ENCODE measurements around the gene NDC80. TPM values are rescaled to one million over a fixed set of nuclear protein-coding genes. Genes with fewer than 3 reads are reported as not detected.

The NDC80 gene
- total RNA-seq, 8 experiments from 2014 or later = 1.7 to 42.4 (median 4.3) TPM

DNA sequence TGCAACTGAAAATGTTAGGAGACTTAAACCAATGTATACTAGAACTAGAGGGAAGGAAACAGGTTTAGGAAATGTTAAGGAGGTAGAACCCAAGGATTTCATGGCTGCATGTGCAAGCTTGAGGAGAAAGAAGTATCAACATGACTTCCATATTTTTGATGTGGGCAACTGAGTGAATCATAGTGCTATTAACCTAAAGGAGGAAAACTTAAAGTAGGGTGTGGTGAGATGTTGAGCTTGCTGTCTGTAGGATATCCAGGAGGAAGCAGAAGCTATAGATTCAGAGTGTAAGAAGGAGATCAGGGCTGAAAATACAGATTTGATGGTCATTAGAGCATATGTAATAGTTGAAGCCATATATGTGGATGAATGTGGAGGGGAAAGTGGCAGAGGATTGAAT, 31.5 kb downstream of the NDC80 start:
- ATAC-seq (replicated peaks in 6 of 8) = no peak
- no peak overlapping the region for H3K4me3 ChIP-seq
- no peak overlapping the region for H3K27ac ChIP-seq
- H3K4me1 ChIP-seq (replicated peaks in 1 of 2) = no peaks in the 10 kb centered on the region
- in situ Hi-C loops (cut with MboI; ENCODE audit: low pct_unique_long_range_greater_than_20kb in 2 of 9, low sequenced_read_pairs in 9 of 9, unreplicated experiment in 9 of 9) = no loop called here

DNA sequence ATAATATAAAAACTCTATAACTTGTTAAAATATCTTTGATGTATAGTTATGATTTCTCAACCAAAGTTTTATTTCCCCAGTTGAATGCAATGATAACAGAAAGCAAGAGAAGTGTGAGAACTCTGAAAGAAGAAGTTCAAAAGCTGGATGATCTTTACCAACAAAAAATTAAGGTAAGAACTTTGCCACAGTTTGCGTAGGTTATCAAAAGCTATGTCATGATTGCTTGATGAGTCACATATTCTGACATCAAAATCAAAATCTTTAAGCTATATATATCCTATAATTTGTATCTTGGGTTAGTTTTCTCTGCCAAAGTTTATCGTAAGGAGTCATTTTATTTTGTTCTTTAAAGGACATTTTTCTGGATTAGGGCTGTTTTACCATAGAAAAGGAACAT, 35.0 kb downstream of the NDC80 start:
- H3K27ac ChIP-seq = no peak overlapping the region
- in situ Hi-C loops (cut with MboI; ENCODE audit: low pct_unique_long_range_greater_than_20kb in 2 of 9, low sequenced_read_pairs in 9 of 9, unreplicated experiment in 9 of 9) = no loop called here
- no peak overlapping the region for H3K4me3 ChIP-seq
- WGBS, 10 experiments = 71 to 100% (median 100%) methylated on average over 1 to 2 of the region's 2 CpGs; no CpG with 5 or more reads in 2 of the 10 experiments
- H3K4me1 ChIP-seq (replicated peaks in 1 of 2) = no peaks in the 10 kb centered on the region
- ATAC-seq (replicated peaks in 6 of 8) = no peak

DNA sequence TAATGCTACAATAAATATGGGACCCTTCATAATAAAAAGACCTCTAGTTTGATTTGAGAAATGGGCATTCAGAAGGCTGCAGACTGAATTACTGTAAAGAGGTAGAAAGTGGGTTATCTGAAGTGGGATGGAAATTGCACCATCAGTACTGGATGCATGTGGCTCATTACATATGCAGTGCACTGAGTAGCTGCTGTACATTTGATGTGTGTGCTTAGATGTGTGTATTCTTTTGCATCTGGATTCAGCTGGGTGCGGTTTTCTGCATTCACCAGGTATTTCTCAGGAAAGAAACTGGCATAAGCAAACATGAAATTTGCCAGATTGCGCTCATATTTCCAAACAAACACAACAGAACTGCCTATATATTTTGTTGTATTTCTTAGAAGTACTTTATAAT, 38.2 kb downstream of the NDC80 start:
- WGBS, 10 experiments = 86 to 100% (median 94%) methylated on average over 1 to 2 of the region's 2 CpGs; no CpG with 5 or more reads in 4 of the 10 experiments
- no peak overlapping the region for H3K4me3 ChIP-seq
- H3K27ac ChIP-seq = no peak overlapping the region
- in situ Hi-C loops (cut with MboI; ENCODE audit: low pct_unique_long_range_greater_than_20kb in 2 of 9, low sequenced_read_pairs in 9 of 9, unreplicated experiment in 9 of 9) = no loop called here
- no peaks in the 10 kb centered on the region for H3K4me1 ChIP-seq (replicated peaks in 1 of 2)
- no peak for ATAC-seq (replicated peaks in 6 of 8)

DNA sequence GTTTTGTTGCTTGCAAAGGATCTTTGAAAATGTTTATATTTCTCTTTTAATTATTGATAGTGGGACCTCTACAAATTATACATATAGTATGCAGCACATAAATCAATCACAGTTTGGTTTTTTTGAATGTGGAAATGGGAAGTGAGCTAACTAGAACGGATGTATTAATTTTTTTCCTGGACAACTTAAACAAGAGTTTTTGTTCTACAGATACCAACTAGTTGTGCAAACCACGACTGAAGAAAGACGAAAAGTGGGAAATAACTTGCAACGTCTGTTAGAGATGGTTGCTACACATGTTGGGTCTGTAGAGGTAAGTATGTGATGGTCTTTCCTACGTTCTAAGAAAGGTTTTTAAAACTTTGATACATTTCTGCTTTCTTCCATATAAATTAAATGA, 39.2 kb downstream of the NDC80 start:
- WGBS, 10 experiments = 79 to 100% (median 93%) methylated on average over 3 to 5 of the region's 5 CpGs
- in situ Hi-C loops (cut with MboI; ENCODE audit: low pct_unique_long_range_greater_than_20kb in 2 of 9, low sequenced_read_pairs in 9 of 9, unreplicated experiment in 9 of 9) = no loop called here
- ATAC-seq (replicated peaks in 6 of 8) = no peak

DNA sequence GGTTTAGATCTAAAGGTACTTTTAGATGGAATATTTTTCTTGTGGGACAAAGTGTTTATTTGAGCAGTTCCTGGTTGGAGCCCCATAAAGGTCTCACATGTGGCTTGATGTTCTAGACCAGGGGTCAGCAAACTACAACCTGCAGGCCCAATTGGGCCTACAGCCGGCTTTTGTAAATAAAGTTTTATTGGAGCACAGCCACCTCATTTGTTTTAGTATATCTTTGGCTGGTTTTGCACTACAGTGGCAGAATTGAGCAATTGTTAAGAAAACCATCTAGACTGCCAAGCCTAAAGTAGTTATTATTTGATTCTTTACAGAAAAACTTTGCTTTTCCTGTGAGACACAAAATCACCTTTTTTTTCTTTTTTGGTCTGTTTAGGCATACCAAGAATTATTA, 41.6 kb downstream of the NDC80 start:
- in situ Hi-C loops (cut with MboI; ENCODE audit: low pct_unique_long_range_greater_than_20kb in 2 of 9, low sequenced_read_pairs in 9 of 9, unreplicated experiment in 9 of 9) = no loop called here
- H3K4me1 ChIP-seq (replicated peaks in 1 of 2) = peaks cover 7 to 9% of the 10 kb centered on the region in 2 donors
- 88 to 100% (median 95%) methylated on average over 1 of the region's 1 CpG; no CpG with 5 or more reads in 4 of the 10 experiments for WGBS, 10 experiments
- H3K4me3 ChIP-seq = no peak overlapping the region
- H3K27ac ChIP-seq = no peak overlapping the region
- no peak for ATAC-seq (replicated peaks in 6 of 8)

More for the DNA sequence above, 39.2 kb downstream of the NDC80 start:
- Histone ChIP-seq H3K4me3 (no peak overlapping the region), H3K4me1 (replicated peaks in 1 of 2) (no peaks in the 10 kb centered on the region), H3K27ac (no peak overlapping the region)

DNA sequence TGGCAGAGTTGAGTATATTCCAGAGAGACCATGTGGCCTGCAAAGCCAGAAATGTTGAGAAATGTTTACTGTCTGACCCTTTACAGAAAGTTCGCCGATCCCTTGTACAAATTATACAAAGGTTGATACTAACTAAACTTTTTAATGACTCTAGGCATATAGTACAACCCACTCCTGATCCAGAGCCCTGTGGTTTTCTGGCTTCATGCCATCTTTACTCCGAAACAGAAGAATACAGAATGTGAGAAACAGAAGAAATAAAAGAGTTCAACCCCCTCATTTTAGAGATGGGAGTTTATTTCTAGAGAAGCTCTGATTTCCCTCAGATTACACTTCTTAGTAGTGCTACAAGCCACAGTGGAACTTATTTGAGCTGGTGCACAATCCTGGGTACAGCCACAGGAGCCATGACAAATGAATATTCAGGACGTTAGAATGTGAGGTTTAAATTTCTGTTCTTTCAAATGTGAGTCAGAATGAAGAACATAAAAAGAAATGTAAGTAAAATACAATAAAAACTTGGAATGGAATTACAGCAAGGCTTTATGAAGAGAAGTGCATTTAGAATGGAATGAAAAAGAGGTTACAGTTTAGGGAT, 46.1 kb downstream of the NDC80 start:
- Histone ChIP-seq H3K4me1 (replicated peaks in 1 of 2) (peaks cover 7 to 9% of the 10 kb centered on the region in 2 donors), H3K4me3 (no peak overlapping the region), H3K27ac (peak overlapping the region in 1 of 2 donors; percentile 36)
- in situ Hi-C loops (cut with MboI; ENCODE audit: low pct_unique_long_range_greater_than_20kb in 2 of 9, low sequenced_read_pairs in 9 of 9, unreplicated experiment in 9 of 9) = no loop called here
- ATAC-seq (replicated peaks in 6 of 8) = peak in 3 of 8 experiments; percentile 20 to 56 (median 50)
- 58 to 100% (median 71%) methylated on average over 1 to 4 of the region's 4 CpGs; no CpG with 5 or more reads in 1 of the 10 experiments for WGBS, 10 experiments

DNA sequence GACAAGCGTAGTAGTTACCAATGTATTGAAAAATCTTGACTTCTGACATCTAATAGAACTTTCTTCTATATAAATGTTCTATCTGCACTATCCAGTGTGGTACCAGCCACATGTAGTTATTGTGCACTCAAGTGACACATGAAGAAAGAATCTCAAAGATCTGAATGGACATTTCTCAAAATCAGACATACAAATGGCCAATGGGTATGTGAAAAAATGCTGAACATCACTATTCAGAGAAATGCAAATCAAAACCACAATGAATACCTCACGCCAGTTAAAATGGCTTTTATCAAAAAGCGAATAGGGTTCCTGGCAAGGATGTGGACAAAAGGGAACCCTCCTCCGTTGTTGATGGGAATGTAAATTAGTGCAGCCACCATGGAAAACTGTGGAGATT, 46.7 kb downstream of the NDC80 start:
- H3K4me1 ChIP-seq (replicated peaks in 1 of 2) = peaks cover 7 to 9% of the 10 kb centered on the region in 2 donors
- ATAC-seq (replicated peaks in 6 of 8) = peak; percentile 65 to 95 (median 70)
- WGBS, 10 experiments = 40 to 100% (median 67%) methylated on average over 1 to 4 of the region's 4 CpGs; no CpG with 5 or more reads in 2 of the 10 experiments
- in situ Hi-C loops (cut with MboI; ENCODE audit: low pct_unique_long_range_greater_than_20kb in 2 of 9, low sequenced_read_pairs in 9 of 9, unreplicated experiment in 9 of 9) = no loop called here
- no peak overlapping the region for H3K27ac ChIP-seq
- H3K4me3 ChIP-seq = no peak overlapping the region

DNA sequence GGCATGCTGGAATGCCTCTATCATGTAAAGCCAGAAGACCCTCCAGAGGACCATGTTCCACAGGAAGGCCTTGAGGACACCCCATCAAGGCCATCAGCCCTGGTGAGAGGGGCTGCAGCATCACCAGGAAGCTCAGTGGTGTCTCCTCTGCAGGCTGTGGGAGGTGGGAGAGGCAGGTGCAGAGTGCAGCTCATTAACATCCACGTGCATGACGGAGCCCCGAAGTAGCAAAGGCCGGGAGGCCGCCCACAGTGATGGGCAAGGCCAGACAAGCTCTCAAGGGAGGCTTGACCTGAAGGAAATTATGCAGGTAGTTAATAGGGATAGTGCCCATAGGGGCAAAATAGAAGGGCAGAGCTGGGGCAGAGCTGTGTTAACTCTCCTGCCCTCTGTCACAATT, 53.9 kb downstream of the NDC80 start:
- Histone ChIP-seq H3K4me3 (no peak overlapping the region), H3K4me1 (replicated peaks in 1 of 2) (no peaks in the 10 kb centered on the region), H3K27ac (no peak overlapping the region)
- in situ Hi-C loops (cut with MboI; ENCODE audit: low pct_unique_long_range_greater_than_20kb in 2 of 9, low sequenced_read_pairs in 9 of 9, unreplicated experiment in 9 of 9) = no loop called here
- WGBS, 10 experiments = 26 to 100% (median 67%) methylated on average over 1 to 5 of the region's 5 CpGs; no CpG with 5 or more reads in 3 of the 10 experiments
- ATAC-seq (replicated peaks in 6 of 8) = no peak

DNA sequence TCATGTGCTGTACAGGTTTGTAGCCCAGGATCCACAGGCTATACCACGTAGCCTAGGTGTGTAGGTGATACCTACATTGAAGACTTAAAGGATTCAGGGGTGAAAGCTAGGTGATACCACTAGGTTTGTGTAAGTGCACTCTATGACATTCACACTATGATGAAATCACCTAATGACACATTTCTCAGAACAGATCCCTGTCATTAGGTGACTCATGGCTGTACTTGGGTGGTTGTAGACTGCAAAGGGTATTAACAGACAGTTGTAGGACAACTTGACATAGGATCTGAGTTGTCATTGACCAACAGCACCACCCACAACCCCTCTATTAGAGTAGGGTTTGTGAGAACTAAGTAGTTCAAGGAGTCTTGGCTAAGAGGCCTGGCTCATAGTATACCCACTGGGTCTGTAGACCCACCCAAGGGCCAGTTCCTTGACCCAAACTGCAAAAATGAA, 56.5 kb downstream of the NDC80 start:
- peak in 5 of 8 experiments; percentile 67 to 97 (median 88) for ATAC-seq (replicated peaks in 6 of 8)
- Histone ChIP-seq H3K4me1 (replicated peaks in 1 of 2) (no peaks in the 10 kb centered on the region), H3K4me3 (no peak overlapping the region), H3K27ac (no peak overlapping the region)
- 83 to 100% (median 100%) methylated on average over 1 of the region's 1 CpG; no CpG with 5 or more reads in 6 of the 10 experiments for WGBS, 10 experiments
- in situ Hi-C loops (cut with MboI; ENCODE audit: low pct_unique_long_range_greater_than_20kb in 2 of 9, low sequenced_read_pairs in 9 of 9, unreplicated experiment in 9 of 9) = no loop called here

DNA sequence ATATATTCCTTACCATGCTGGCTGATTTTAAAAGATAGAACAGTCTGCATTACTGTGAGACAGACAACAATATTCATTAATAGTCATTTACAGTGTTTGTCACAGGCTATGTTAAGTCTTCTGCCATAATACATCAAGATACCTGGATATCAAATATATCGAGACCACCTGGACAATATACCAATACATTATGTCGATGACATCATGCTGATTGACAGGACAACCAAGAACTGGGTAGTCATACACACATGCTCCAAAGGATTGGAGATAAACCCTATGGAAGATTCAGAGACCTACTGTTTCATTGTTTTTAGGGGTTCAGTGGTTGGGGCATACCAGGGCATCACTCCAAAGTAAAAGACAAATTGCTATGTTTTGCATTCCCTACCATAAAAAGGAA, 57.6 kb downstream of the NDC80 start:
- in situ Hi-C loops (cut with MboI; ENCODE audit: low pct_unique_long_range_greater_than_20kb in 2 of 9, low sequenced_read_pairs in 9 of 9, unreplicated experiment in 9 of 9) = no loop called here
- ATAC-seq (replicated peaks in 6 of 8) = no peak

DNA sequence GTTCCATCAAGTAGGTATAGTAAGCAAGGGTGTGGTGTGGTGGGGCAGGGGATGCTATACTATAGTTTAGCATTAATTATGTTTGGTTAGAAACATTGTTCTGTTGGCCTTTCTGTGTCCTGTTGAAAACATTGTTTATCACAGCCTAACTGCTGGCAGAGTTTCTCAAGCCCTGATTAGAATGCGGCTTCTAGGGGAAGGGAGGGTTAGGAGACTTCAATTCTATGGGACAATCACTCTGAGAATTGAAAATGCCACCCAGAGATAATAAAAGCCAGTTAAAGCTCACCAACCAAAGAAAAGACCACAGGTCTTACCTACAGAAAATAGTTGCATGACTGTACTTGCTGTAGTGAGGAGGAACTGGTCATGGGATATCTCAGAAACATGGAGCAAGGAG, 64.2 kb downstream of the NDC80 start:
- ATAC-seq (replicated peaks in 6 of 8) = peak in 2 of 8 experiments; percentile 7 to 40
- Histone ChIP-seq H3K4me3 (no peak overlapping the region), H3K4me1 (replicated peaks in 1 of 2) (no peaks in the 10 kb centered on the region), H3K27ac (no peak overlapping the region)
- in situ Hi-C loops (cut with MboI; ENCODE audit: low pct_unique_long_range_greater_than_20kb in 2 of 9, low sequenced_read_pairs in 9 of 9, unreplicated experiment in 9 of 9) = no loop called here
- WGBS, 10 experiments = 63 to 100% (median 80%) methylated on average over 1 of the region's 1 CpG; no CpG with 5 or more reads in 5 of the 10 experiments

More for the DNA sequence above, 57.6 kb downstream of the NDC80 start:
- Histone ChIP-seq H3K4me1 (replicated peaks in 1 of 2) (no peaks in the 10 kb centered on the region), H3K27ac (no peak overlapping the region), H3K4me3 (no peak overlapping the region)
- 56 to 100% (median 90%) methylated on average over 1 to 2 of the region's 2 CpGs; no CpG with 5 or more reads in 4 of the 10 experiments for WGBS, 10 experiments

DNA sequence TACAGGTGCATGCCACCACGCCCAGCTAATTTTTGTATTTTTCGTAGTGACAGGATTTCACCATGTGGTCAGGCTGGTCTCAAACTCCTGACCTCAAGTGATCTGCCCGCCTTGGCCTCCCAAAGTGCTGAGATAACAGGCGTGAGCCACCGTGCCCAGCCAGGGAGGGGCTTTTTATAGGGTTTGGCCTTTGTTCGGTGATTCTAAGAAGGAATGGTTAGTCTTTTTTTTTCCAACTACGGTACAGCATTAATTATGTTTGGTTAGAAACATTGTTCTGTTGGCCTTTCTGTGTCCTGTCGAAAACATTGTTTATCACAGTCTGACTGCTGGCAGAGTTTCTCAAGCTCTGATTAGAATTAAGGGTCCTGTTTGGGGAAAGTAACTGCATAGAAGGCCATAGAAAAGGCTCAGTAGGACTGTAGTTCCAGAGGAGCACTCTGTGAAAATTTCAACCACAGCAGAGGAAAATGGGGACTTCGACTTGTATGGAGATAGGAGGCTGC, 64.8 kb downstream of the NDC80 start:
- Histone ChIP-seq H3K27ac (no peak overlapping the region), H3K4me3 (no peak overlapping the region), H3K4me1 (replicated peaks in 1 of 2) (no peaks in the 10 kb centered on the region)
- WGBS, 10 experiments = 0 to 78% (median 58%) methylated on average over 1 to 7 of the region's 9 CpGs; no CpG with 5 or more reads in 2 of the 10 experiments
- no peak for ATAC-seq (replicated peaks in 6 of 8)
- in situ Hi-C loops (cut with MboI; ENCODE audit: low pct_unique_long_range_greater_than_20kb in 2 of 9, low sequenced_read_pairs in 9 of 9, unreplicated experiment in 9 of 9) = no loop called here

DNA sequence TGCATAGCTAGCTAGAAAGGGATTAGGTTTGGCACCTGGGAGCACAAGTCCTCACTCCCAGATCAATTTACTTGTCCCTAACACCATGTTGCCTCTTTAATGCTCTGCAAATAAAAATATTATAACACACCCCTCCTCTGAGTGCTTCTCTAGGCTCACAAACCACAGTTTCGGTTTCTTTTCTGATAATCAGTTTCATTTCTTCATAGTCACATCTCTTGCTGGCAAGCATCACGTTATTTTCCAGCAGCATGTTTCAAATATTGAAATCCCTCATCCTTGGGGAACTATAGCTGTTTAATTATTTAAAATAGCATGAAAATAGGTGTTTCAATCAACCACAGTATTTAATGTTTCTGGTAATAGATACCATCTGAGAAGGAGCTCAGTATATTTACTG, 70.3 kb downstream of the NDC80 start:
- WGBS, 10 experiments = 0 to 100% (median 58%) methylated on average over 1 to 2 of the region's 2 CpGs; no CpG with 5 or more reads in 1 of the 10 experiments
- H3K4me1 ChIP-seq (replicated peaks in 1 of 2) = no peaks in the 10 kb centered on the region
- H3K27ac ChIP-seq = no peak overlapping the region
- in situ Hi-C loops (cut with MboI; ENCODE audit: low pct_unique_long_range_greater_than_20kb in 2 of 9, low sequenced_read_pairs in 9 of 9, unreplicated experiment in 9 of 9) = no loop called here
- no peak overlapping the region for H3K4me3 ChIP-seq
- peak in 2 of 8 experiments; percentile 31 to 44 for ATAC-seq (replicated peaks in 6 of 8)

DNA sequence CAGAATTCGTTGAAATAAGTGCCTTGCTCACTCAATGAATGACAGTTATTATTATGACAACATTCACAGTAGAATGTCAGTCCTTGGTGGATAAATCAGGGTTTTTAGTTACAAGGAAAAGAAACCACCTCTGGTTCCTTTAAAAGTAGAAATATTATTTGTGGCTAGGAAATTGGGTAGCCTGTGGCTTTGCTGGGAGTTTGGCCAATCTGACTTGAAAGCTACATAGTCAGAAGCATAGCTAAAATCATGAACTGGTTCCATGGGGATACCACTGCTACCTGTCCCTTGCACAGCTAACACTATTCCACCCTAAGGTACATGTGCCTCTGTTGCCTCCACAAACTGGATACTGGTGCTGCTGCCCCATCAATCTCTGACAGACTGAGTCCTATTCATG, 71.4 kb downstream of the NDC80 start:
- Histone ChIP-seq H3K27ac (no peak overlapping the region), H3K4me1 (replicated peaks in 1 of 2) (no peaks in the 10 kb centered on the region), H3K4me3 (no peak overlapping the region)
- in situ Hi-C loops (cut with MboI; ENCODE audit: low pct_unique_long_range_greater_than_20kb in 2 of 9, low sequenced_read_pairs in 9 of 9, unreplicated experiment in 9 of 9) = no loop called here
- ATAC-seq (replicated peaks in 6 of 8) = no peak
- WGBS, 10 experiments = 43 to 100% (median 83%) methylated on average over 1 of the region's 1 CpG; no CpG with 5 or more reads in 4 of the 10 experiments

Data from motor neuron (in vitro differentiated cells).